NCI-H2107 treated with DMSO at 0.1 percent for 48 hours (cell line): ENCODE measurements around the gene GAPVD1.
A peak's percentile ranks its signal among the peaks of the same experiment; 100 is the strongest.
"Not testable (repeated sequence)": the region's sequence is repeated elsewhere in the genome, so short reads cannot be mapped to it uniquely, and the experiment has no call there.

Experiments
- DNase-seq: peaks from one replicate; lab custom pipeline; 2025; ENCODE audit not compliant: unreplicated experiment; lab: John Stamatoyannopoulos, UW

GAPVD1 gene, protein sequence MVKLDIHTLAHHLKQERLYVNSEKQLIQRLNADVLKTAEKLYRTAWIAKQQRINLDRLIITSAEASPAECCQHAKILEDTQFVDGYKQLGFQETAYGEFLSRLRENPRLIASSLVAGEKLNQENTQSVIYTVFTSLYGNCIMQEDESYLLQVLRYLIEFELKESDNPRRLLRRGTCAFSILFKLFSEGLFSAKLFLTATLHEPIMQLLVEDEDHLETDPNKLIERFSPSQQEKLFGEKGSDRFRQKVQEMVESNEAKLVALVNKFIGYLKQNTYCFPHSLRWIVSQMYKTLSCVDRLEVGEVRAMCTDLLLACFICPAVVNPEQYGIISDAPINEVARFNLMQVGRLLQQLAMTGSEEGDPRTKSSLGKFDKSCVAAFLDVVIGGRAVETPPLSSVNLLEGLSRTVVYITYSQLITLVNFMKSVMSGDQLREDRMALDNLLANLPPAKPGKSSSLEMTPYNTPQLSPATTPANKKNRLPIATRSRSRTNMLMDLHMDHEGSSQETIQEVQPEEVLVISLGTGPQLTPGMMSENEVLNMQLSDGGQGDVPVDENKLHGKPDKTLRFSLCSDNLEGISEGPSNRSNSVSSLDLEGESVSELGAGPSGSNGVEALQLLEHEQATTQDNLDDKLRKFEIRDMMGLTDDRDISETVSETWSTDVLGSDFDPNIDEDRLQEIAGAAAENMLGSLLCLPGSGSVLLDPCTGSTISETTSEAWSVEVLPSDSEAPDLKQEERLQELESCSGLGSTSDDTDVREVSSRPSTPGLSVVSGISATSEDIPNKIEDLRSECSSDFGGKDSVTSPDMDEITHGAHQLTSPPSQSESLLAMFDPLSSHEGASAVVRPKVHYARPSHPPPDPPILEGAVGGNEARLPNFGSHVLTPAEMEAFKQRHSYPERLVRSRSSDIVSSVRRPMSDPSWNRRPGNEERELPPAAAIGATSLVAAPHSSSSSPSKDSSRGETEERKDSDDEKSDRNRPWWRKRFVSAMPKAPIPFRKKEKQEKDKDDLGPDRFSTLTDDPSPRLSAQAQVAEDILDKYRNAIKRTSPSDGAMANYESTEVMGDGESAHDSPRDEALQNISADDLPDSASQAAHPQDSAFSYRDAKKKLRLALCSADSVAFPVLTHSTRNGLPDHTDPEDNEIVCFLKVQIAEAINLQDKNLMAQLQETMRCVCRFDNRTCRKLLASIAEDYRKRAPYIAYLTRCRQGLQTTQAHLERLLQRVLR (N-terminal part only)

DNA sequence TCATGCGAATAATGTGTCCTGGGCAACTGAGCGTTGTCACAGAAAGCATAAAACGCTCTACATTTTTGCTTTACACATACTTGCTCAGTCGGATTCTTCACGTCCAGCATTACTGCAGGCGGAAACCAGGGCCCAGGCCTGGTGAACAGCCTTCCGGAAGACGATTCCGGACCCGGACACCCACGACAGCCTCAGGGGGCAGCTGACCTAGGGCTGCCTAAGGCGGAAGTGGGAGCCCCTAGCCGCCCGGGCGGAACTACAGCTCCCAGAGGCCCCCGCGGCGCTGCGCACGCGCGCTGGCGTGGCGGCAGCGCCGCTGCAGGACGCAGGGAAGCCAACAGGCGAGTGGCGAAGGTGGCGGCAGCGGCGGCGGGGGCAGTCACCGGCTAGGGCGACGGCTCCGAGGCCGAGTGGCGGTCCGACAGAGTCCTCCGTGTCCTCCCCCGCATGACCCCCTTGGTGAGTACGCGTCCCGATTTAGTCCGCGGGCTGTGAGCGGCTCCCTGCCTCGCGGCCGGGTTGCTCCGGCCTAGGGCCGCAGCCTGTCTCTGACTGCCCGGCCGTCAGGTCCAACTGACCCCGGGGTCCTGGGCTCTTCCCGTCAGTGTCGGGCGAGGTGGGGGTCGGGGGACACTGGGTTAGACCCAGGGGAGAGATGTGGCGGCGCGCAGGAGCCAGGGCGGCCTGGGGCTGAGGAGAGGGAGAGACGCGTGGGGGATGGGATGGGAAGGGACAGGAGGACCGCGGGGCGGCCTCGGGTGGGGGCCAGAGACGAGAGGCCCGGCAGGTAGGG is at the start of gene GAPVD1:
GAPVD1 (plus strand) TSS at position 326 of the 793 bp plus-strand sequence. CDS start 37,096 bp downstream, outside the sequence.
- DNase-seq: peak; percentile 53

DNA sequence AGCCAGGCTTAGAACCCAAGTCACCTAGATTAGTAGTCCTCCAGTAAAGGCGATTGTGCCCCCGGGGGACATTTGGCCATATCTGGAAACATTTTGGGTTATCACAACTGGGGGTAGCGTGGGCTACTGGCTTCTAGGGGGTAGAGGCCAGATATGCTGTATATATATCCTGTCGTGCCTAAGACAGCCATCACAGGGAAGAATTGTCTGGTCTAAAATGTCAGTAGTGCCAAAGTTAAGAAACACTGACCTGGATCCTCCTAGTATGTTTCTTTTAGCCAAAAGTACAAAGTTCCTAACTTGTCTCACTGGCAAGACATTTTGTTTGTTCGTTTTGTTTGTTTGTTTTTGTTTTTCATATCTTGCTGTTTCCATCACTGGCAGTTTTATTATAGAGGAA is 47.4 kb upstream of the GAPVD1 start:
- DNase-seq: no peak

DNA sequence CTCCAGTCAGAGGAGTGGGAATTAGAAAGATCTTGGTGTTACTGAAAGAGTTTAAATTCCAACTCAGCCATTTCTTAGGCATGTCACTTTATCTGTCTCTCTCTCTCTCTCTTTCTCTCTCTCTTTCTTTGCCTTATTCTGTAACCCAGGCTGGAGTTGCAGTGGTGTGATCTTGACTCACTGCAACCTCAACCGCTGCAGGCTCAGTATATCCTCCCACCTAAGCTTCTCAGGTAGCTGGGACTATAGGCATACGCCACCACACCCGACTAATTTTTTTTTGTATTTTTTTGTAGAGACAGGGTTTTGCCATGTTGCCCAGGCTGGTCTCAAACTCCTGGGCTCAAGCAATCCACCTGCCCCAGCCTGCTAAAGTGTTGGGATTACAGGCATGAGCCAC is 43.0 kb upstream of the GAPVD1 start:
- DNase-seq: no peak

DNA sequence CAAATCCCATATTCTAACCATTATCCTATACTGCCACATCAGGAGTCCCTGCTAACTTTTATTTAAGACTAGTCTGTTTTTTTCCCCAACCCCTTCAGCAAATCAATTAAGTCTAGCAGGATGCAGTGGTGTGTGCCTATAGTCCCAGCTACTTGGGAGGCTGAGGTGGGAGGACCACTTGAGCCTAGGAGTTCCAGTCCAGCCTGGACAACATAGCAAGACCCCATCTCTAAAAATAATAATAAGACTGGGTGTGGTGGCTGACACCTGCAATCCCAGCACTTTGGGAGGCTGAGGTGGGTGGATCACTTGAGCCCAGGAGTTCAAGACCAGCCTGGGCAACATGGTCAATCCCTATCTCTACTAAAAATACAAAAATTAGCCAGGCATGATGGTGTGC is 36.8 kb upstream of the GAPVD1 start:
- DNase-seq: not testable (repeated sequence)

DNA sequence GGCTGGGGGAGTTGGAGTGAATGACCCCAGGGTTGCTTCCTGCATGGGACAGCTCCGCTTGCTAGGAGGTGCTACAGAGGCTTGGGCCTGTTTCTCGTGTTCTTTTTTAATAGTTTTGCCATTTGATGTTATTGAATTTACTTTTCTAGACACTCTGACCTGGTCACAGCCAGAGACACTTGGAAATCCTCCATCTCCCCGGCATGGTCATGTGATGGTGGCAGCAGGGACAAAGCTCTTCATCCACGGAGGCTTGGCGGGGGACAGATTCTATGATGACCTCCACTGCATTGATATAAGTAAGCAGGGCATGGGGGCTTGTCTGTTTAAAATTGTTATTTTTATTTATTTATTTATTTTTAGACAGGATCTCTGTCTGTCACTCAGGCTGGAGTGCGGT is 33.9 kb upstream of the GAPVD1 start:
- DNase-seq: no peak

DNA sequence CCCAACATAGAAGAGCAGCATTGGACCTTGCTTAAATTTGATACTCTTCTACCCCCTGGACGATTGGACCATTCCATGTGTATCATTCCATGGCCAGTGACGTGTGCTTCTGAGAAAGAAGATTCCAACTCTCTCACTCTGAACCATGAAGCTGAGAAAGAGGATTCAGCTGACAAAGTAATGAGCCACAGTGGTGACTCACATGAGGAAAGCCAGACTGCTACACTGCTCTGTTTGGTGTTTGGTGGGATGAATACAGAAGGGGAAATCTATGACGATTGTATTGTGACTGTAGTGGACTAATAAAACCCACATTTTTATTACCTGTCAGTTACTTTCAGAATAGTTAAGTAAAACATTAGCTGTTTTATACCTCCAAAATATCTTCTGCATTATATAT is 27.9 kb upstream of the GAPVD1 start:
- no peak for DNase-seq

DNA sequence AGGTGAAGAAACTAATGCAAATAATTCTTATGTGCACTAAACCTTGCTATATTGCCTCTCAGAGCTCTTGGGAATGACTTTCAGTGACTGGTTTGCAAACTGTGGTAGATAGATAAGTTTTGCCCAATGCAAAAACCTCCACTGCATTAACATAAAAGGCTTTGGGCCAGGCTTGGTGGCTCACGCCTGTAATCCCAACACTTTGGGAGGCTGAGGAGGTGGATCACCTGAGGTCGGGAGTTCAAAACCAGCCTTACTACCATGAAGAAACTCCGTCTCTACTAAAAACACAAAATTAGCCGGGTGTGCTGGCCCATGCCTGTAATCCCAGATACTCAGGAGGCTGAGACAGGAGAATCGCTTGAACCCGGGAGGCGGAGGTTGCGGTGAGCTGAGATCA is 27.5 kb upstream of the GAPVD1 start:
- not testable (repeated sequence) for DNase-seq

DNA sequence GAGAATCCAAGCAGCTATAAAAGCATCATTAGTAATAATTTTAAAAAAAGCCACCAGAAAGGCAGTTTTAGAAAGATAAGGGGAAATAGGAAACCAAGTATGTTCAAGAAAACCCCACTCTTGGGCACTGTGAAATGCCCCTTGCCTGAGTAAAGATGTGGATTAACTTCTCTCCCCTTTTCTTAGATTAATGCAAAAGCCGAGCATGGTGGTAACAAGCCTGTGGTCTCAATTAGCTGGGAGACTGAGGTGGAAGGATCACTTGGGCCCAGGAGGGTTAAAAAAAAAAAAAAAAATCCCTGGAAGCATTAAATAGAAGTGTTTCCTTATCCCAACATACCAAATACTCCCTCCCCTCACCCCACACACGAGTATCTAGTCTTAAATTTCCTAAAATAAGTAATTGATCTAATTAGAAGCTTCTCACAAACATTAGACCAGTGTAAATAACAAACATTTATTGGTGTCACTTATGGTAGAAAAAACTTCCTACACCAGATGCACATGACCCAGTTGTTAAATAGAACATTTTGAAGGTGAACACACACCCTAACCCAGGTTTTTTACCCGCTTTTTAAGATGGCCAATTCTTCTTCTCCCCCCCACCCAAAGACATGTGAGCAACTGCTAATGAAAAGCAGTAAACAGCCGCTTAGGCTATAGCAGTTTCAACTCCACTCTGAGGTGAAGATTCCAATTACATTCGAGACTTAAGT is 25.7 kb upstream of the GAPVD1 start:
- no peak for DNase-seq

DNA sequence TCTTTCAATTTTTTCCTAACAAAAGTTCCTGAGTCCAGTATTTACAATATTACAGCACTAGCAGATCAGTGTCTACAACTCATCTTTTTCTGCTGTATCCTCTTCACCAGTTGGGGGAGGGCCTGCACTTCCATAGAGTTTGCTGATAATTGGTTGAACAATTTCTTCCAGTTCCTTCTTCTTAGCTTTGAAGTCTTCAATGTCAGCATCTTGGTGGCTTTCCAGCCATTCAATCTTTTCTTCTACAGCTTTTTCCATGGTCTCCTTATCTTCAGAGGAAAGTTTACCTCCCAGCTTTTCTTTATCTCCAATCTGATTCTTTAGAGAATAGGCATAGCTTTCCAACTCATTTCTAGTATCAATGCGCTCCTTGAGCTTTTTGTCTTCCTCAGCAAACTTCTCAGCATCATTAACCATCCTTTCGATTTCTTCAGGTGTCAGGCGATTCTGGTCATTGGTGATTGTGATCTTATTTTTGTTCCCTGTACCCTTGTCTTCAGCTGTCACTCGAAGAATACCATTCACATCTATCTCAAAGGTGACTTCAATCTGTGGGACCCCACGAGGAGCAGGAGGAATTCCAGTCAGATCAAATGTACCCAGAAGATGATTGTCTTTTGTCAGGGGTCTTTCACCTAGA is 25.0 kb upstream of the GAPVD1 start:
- DNase-seq: not testable (repeated sequence)

DNA sequence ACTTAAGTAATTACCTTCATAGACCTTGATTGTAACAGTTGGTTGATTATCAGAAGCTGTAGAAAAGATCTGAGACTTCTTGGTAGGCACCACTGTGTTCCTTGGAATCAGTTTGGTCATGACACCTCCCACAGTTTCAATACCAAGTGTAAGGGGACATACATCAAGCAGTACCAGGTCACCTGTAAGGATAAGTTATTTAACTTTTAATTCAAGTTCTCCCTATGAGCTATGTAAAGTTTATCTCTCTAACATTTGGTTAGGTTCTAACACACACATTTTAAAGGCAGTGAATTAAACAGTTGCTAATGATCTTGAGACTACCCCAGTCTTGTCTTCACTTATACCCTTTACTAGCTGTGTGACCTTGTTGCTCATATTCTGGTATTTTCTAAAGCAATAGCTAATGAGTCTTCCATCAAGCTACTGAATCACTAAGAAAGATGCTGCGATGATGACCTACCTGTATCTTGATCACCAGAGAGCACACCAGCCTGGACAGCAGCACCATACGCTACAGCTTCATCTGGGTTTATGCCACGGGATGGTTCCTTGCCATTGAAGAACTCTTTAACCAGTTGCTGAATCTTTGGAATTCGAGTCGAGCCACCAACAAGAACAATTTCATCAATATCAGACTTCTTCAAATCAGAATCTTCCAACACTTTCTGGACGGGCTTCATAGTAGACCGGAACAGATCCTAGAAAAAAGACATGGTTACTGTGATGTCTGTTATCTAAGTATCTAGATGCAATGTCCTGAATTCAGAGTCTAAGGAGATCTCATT is 23.3 kb upstream of the GAPVD1 start:
- DNase-seq: no peak

DNA sequence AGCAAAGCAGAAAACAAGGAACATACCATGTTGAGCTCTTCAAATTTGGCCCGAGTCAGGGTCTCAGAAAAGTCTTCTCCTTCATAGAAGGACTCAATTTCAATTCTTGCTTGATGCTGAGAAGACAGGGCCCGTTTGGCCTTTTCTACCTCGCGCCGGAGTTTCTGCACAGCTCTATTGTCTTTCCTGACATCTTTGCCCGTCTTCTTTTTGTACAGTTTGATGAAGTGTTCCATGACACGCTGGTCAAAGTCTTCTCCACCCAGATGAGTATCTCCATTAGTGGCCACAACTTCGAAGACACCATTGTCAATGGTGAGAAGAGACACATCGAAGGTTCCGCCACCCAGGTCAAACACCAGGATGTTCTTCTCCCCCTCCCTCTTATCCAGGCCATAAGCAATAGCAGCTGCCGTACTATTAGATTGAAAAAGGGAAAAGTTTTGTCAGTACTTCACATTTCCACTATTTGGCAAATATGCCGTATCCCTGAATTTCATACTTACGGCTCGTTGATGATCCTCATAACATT is 22.6 kb upstream of the GAPVD1 start:
- no peak for DNase-seq

DNA sequence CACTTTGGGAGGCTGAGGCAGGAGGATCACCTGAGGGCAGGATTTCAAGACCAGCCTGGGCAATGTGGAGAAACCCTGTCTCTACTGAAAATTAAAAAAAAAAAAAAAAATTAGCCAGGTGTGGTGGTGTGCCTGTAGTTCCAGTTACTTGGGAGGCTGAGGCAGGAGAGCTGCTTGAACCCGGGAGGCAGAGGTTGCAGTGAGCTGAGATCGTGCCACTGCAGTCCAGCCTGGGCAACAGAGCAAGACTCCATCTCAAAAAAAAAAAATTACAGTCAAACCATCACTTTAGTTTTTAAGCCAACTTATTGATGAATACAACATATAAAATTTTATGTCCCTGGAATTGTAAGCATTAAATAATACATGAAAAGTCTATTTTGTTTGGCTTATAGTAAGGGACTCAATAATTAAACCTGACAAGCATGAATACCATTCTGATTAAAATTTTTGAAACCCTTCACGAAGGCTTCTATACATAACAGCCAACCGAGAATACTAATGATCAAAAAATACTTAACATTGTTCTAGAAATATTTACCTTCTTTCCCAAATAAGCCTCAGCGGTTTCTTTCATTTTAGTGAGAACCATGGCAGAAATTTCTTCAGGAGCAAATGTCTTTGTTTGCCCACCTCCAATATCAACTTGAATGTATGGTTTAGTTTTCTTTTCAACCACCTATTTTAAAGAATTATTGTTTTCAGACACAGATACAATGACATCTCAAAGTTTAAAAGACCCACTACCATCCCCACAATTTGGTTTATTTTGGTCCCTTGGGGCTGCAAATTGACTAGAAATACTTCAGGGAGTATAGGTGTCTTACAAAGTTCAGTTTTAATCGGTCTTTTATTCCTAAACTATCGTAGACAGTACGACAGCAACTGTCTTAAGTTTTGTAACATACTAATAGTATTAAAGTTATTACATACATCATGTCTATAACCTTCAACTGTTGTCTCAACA is 21.7 kb upstream of the GAPVD1 start:
- DNase-seq: no peak

DNA sequence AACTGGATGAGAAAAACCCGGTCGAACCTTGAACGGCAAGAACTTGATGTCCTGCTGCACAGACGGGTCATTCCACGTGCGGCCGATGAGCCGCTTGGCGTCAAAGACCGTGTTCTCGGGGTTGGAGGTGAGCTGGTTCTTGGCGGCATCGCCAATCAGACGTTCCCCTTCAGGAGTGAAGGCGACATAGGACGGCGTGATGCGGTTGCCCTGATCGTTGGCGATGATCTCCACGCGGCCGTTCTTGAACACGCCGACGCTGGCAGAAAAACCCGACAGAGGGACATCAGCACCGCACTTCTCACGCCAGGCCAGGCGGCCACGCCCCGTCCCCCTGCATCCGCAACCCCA is 21.0 kb upstream of the GAPVD1 start:
- no peak for DNase-seq

DNA sequence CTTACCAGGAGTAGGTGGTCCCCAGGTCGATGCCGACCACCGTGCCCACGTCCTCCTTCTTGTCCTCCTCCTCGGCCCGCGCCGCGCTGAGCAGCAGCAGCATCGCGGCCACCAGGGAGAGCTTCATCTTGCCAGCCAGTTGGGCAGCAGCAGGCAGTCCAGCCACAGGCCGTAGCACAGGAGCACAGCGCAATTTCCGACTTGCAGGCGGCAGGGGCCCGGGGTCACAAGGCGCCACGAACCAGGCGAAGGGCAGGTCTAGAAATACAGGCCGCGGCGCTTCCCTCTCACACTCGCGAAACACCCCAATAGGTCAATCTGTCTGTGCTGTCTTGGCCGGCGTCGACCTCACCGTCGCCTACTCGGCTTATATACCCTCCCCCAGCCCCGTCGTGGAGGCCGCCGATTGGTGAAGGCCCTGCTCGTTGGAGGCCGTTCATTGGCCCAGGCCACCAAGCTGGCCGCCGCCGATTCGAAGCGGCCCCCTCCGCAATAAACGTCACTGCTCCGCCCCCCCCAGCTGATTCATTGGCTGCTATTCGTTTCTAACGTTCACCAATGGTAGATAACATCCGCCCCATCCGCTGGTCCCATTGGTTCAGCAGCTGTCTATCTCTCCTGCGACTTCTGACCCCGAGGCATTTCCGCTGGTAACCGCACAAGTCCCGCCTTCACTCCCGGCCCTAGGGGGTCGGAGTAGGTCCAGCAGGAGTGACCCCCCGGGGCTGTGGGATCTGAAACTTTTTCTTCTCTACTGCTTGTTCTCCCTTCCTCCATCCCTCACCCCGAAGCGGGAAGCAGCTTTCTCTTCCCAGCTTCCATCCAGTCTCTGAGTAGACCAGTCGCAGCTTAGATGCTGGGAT is 20.4 kb upstream of the GAPVD1 start, which contains the start of gene HSPA5:
HSPA5 (minus strand) TSS at position 344 of the 863 bp plus-strand sequence; CDS start at position 127, 217 bp downstream.
- peak; percentile 96 for DNase-seq

DNA sequence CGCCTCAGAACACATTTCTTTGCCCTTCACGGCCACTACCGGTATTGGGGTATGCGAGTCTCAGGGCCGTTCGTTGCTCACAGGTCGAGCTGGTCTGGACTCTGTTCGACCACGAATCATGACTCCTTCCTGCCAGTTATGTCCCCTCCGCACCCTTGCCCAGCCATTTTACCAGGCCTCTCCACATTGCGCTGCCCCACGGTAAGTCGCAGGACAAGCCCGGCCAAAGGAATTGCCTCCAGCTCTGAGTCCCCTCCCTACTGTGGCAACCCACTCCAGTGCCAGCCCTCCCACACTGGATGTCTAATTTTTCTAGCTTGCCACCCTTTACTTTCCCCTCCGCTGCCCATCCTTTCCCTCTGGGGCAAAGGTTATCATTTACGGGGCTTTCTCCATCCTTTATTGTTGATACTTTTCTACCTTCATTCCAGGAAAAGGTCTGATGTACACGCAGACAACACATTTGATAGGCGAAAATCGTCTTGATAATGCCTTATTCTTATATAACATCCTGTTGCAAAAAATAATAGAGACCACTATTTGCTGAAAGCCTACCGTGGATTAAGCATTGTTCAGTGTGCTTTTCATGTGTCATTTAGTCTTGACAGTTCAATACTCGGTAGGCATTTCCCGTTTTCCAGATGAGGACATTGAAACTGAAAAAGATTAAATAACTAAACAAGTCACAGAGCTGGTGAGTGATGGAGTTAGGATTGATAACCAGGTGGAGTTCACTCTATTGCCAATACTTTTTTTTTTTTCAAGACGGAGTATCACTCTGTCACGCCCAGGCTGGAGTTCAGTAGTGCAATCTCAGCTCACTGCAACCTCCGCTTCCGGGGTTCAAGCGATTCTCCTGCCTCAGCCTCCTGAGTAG is 19.5 kb upstream of the GAPVD1 start:
- no peak for DNase-seq
